ENCODE results near the gene ATP6V1F. TPM values are rescaled to one million over a fixed set of nuclear protein-coding genes. Genes with fewer than 3 reads are reported as not detected.

The ATP6V1F gene
- total RNA-seq, 2 donors from 2014 or later, result 115 to 145 TPM

DNA sequence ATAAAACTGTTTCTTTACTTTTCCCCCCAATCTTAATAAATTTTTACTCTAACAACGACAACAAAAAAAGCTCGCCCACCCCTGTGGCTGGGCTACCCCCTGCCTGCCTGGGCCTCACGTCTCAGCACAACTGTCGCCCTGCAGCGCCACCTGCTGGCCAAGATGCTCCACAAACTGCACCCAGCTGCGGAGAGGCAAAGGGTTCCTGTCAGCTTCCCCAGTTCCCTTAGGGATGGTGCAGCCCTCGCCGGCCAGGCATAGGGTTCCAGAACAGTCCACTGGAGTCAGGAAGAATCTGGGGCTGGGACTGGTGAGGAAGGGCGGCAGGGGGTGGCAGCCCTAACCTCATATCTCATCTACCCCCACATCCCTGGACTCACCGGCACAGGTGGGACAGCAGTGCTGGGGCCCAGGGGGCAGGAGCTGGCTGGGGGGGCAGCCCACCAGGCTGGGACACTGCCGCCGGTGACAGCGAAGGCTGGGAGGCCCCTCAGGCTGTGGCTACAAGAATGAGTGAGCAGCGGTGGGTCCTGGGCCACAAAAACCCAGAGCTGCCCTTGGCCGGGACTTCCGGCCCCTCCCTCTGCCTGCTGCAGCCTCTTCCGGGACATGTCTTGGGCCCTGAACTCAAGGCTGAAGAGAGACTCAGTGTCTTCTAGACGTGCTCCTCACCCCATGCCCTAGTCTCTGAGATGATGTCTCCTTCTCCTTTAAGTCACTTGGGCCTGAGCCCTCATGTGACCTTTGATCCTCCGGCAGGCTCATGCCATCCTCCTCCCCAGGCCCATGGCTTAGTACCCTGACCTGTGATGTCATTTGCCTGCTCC is 21.2 kb downstream of the ATP6V1F start:
- no peaks in the 10 kb centered on the region for H3K36me3 Mint-ChIP-seq
- DNase-seq (ENCODE audit: low spot score), result peak; percentile 85
- ATAC-seq, result peak; percentile 74 to 75
- H3K4me1 Mint-ChIP-seq (ENCODE audit: low read depth in 2 of 2), result no peaks in the 10 kb centered on the region
- H3K27me3 Mint-ChIP-seq, result peaks cover 0 to 3% of the 10 kb centered on the region in 2 donors
- H3K27ac Mint-ChIP-seq, result peak overlapping the region in 1 of 2 donors; percentile 32
- H3K4me3 Mint-ChIP-seq, result peak overlapping the region; percentile 13
- no peaks in the 10 kb centered on the region for H3K9me3 Mint-ChIP-seq

DNA sequence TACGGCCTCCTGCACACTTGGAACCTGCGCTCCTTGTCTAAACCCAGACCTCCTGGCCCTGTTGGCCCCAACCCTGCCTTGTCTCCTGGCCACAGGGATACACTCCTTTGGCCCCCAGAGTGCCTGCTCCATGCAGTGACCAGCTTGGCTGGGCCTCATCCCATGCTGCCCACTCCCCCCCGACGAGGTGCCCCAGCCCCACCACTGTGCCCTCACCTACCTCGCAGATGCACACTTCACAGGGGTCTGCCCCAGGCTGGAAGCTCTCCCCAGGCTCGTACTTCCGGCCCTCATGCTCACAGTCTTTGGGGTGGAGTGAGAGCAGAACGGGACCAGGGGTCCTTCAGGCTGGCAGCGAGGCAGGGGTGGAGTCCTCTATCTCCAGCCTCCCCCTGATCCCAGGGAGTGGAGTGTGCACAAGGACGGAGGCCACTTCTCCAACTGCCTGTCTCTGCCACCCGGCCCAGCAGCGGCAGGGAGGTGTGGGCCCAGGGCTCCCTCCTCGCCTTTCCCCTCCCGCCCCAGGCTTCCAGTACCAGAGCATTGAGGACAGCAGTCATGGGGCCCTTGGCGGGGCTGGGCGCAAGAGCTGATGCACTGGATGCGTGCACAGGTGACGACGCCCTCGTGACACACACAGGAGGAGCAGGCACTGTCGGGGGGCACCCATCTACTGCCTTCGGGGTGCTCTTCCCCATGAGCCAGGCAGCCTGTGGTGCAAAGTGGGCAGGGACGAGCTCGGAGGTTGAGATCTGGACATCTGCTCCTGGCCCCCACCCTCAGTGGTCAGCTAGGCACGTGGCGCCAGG is 22.1 kb downstream of the ATP6V1F start:
- Mint-ChIP-seq H3K36me3 (no peaks in the 10 kb centered on the region), H3K27ac (no peak overlapping the region), H3K4me1 (ENCODE audit: low read depth in 2 of 2) (no peaks in the 10 kb centered on the region), H3K27me3 (peaks cover 6% of the 10 kb centered on the region in 2 donors), H3K4me3 (no peak overlapping the region), H3K9me3 (no peaks in the 10 kb centered on the region)
- ATAC-seq (no peak), DNase-seq (ENCODE audit: low spot score) (peak; percentile 56)

GRCh38 chr7:128885370-128886187 is 22.9 kb downstream of the ATP6V1F start:
- no peak overlapping the region for H3K4me3 Mint-ChIP-seq
- DNase-seq (ENCODE audit: low spot score) (peak; percentile 50), ATAC-seq (no peak)
- H3K27ac Mint-ChIP-seq, result no peak overlapping the region
- no peaks in the 10 kb centered on the region for H3K36me3 Mint-ChIP-seq
- peaks cover 6 to 11% of the 10 kb centered on the region in 2 donors for H3K27me3 Mint-ChIP-seq
- no peaks in the 10 kb centered on the region for H3K9me3 Mint-ChIP-seq
- H3K4me1 Mint-ChIP-seq (ENCODE audit: low read depth in 2 of 2), result no peaks in the 10 kb centered on the region

DNA sequence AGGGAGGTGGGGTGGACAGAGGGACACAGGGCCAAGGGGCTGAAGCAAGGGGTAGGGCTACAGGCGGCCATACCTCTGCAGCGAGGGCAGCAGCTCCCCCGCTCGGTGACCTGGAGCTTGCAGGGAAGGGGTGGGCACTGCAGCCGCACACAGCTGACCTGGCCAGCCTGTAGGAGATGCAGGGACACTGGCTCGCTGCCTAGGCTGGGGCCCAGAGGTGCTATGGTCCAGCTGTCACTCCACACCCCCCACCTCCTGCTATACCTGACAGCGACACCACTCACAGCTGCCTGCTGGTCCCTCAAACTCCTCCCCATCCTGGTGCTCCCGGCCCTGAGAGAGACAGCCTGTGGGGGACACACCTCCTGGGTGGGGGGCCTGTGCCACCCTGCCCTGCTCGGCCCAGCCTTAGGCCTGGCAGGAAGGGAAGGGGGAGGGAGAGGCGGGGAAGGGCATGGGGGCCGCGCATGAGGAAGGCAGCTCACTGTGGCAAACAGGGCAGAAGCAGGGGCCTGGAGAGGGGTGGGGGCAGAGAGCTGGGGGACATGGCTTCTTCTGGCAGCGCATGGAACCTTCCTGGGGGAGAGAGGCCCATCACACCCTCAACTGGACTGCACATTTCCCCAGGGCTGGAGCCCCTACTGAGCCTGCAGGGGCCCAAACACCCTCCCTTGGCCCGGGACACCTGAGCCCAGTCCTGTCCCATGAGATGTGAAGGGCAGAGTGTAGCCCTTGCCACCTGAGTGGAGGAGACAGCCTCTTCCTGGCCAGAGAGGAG is 23.9 kb downstream of the ATP6V1F start:
- no peak overlapping the region for H3K27ac Mint-ChIP-seq
- no peaks in the 10 kb centered on the region for H3K9me3 Mint-ChIP-seq
- peak; percentile 42 for DNase-seq (ENCODE audit: low spot score)
- no peak for ATAC-seq
- no peaks in the 10 kb centered on the region for H3K4me1 Mint-ChIP-seq (ENCODE audit: low read depth in 2 of 2)
- no peak overlapping the region for H3K4me3 Mint-ChIP-seq
- H3K36me3 Mint-ChIP-seq, result no peaks in the 10 kb centered on the region
- peaks cover 6 to 11% of the 10 kb centered on the region in 2 donors for H3K27me3 Mint-ChIP-seq

- Mint-ChIP-seq H3K36me3 (no peaks in the 10 kb centered on the region), H3K27ac (no peak overlapping the region), H3K9me3 (no peaks in the 10 kb centered on the region), H3K4me3 (no peak overlapping the region), H3K27me3 (peaks cover 6 to 11% of the 10 kb centered on the region in 2 donors), H3K4me1 (ENCODE audit: low read depth in 2 of 2) (no peaks in the 10 kb centered on the region)
- ATAC-seq, result no peak
- DNase-seq (ENCODE audit: low spot score), result peak; percentile 23
These were observed 24.7 kb downstream of the ATP6V1F start for GRCh38 chr7:128887169-128888038.

DNA sequence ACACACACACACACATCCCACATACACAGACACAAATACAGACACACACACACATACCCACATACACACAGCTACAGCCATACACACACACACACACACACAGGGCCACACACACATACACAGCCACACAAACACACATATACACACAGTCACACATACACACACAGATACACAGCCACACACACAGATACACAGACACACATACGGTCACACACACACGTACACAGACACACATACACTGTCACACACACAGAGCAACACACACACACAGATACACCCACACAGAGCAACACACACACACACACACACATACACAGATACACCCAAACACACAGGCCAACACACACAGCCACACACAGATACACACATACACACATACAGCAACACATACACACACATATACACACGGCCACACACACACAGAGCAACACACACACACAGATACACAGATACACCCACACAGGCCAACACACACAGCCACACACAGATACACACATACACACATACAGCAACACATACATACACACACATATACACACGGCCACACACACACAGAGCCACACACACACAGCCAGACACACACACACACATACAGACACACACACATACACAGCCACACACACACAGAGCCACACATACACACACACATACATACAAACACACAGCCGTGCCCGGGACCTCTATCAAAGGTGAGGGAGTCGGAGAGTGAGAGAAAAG is 25.5 kb downstream of the ATP6V1F start:
- no peaks in the 10 kb centered on the region for H3K9me3 Mint-ChIP-seq
- H3K36me3 Mint-ChIP-seq, result no peaks in the 10 kb centered on the region
- no peaks in the 10 kb centered on the region for H3K4me1 Mint-ChIP-seq (ENCODE audit: low read depth in 2 of 2)
- no peak for DNase-seq (ENCODE audit: low spot score)
- H3K27me3 Mint-ChIP-seq, result peaks cover 6 to 11% of the 10 kb centered on the region in 2 donors
- ATAC-seq, result no peak
- no peak overlapping the region for H3K4me3 Mint-ChIP-seq
- no peak overlapping the region for H3K27ac Mint-ChIP-seq

DNA sequence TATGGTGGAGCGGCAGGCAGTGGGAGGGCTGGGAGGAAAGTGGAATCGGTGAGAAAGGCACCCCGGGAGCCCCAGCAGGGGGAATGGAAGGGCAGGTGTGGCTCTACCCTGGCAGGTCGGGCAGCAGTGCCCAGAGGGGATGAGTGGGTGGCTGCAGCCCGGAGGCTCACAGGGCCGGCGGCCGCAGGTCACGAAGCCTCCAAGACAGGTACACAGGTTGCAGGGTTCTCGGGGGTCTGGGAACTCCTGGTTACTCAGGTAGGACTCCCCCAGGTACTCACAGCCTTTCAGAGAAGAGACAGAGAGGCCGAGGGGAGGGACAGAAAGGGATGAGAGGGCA is 26.1 kb downstream of the ATP6V1F start:
- no peaks in the 10 kb centered on the region for H3K4me1 Mint-ChIP-seq (ENCODE audit: low read depth in 2 of 2)
- H3K27ac Mint-ChIP-seq, result no peak overlapping the region
- no peak overlapping the region for H3K4me3 Mint-ChIP-seq
- peaks cover 6 to 11% of the 10 kb centered on the region in 2 donors for H3K27me3 Mint-ChIP-seq
- no peaks in the 10 kb centered on the region for H3K9me3 Mint-ChIP-seq
- DNase-seq (ENCODE audit: low spot score), result peak; percentile 60
- no peak for ATAC-seq
- no peaks in the 10 kb centered on the region for H3K36me3 Mint-ChIP-seq

GRCh38 chr7:128889121-128889520 is 26.5 kb downstream of the ATP6V1F start:
- Mint-ChIP-seq H3K4me1 (ENCODE audit: low read depth in 2 of 2) (no peaks in the 10 kb centered on the region), H3K27ac (no peak overlapping the region), H3K9me3 (no peaks in the 10 kb centered on the region), H3K27me3 (peaks cover 6 to 11% of the 10 kb centered on the region in 2 donors), H3K36me3 (no peaks in the 10 kb centered on the region), H3K4me3 (no peak overlapping the region)
- peak; percentile 15 for DNase-seq (ENCODE audit: low spot score)
- ATAC-seq, result no peak

- no peaks in the 10 kb centered on the region for H3K36me3 Mint-ChIP-seq
- DNase-seq (ENCODE audit: low spot score) (no peak), ATAC-seq (peak in 1 of 2 donors; percentile 1)
- H3K4me3 Mint-ChIP-seq, result no peak overlapping the region
- H3K4me1 Mint-ChIP-seq (ENCODE audit: low read depth in 2 of 2), result no peaks in the 10 kb centered on the region
- no peak overlapping the region for H3K27ac Mint-ChIP-seq
- H3K9me3 Mint-ChIP-seq, result no peaks in the 10 kb centered on the region
- H3K27me3 Mint-ChIP-seq, result peaks cover 6 to 11% of the 10 kb centered on the region in 2 donors
These were observed 27.9 kb downstream of the ATP6V1F start for GRCh38 chr7:128890306-128891109.

DNA sequence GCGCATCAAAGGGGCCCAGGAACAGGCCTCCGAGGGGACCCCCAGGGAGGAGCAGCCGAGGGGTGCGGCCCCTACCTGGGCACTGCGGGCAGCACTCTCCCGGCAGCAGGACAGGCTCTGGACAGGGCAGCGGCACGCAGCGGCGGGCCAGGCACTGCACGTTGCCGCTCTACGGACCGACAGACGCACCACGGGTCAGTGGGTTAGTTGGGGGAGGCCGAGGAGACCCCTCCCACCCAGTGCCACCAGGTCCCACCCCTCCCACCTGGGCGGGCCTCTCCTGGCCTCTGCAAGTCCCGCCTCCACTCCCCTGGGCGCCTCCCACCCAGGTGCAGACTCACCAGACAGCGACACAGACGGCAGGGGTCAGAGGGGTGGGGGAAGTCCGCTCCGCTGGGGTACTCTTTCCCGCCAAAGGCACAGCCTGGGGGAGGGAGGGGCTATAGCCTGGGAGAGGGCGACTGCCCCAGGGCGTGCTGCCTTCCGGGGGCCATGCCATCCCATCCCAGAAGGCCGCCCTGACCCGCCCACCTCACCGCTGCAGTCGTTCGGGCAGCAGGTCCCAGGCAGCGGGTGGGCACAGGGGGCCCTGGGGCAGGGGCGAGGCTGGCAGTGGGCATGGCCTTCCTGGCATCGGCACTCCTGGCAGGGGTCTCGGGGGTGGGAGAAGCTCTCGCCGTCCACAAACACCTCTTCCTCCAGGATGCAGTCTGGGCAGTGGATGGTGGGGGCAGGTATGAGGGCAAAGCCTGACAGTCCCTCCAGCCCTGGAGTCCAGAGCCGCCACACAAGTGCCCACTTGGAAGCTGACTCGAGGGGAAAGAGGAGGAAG is 28.7 kb downstream of the ATP6V1F start:
- DNase-seq (ENCODE audit: low spot score) (no peak), ATAC-seq (peak in 1 of 2 donors; percentile 3)
- Mint-ChIP-seq H3K36me3 (no peaks in the 10 kb centered on the region), H3K27ac (no peak overlapping the region), H3K9me3 (no peaks in the 10 kb centered on the region), H3K4me1 (ENCODE audit: low read depth in 2 of 2) (no peaks in the 10 kb centered on the region), H3K4me3 (no peak overlapping the region), H3K27me3 (peaks cover 3 to 11% of the 10 kb centered on the region in 2 donors)

GRCh38 chr7:128891942-128892269 is 29.2 kb downstream of the ATP6V1F start:
- H3K27me3 Mint-ChIP-seq, result peaks cover 3 to 11% of the 10 kb centered on the region in 2 donors
- H3K4me3 Mint-ChIP-seq, result no peak overlapping the region
- no peaks in the 10 kb centered on the region for H3K4me1 Mint-ChIP-seq (ENCODE audit: low read depth in 2 of 2)
- no peak overlapping the region for H3K27ac Mint-ChIP-seq
- H3K36me3 Mint-ChIP-seq, result no peaks in the 10 kb centered on the region
- no peaks in the 10 kb centered on the region for H3K9me3 Mint-ChIP-seq
- DNase-seq (ENCODE audit: low spot score) (peak; percentile 41), ATAC-seq (no peak)

Data from natural killer cell treated with Interleukin-12 subunit alpha and Interleukin-12 subunit beta and Interleukin-15 and Interleukin-18, amount 100 ng/mL, for 72 hours (primary cell).